PFSK-1 (cell line): ENCODE measurements around the gene LINGO3.

ENCODE experiments used
- FOXP2 ChIP-seq: optimal IDR thresholded peaks from 2 replicates; pipeline ENCODE3; 2011; ENCODE audit warnings: borderline replicate concordance, control low read depth, inconsistent platforms; ENCODE audit not compliant: insufficient read depth; ENCODE audit errors: extremely low read length, extremely low read depth
- POLR2AphosphoS5 ChIP-seq: IDR thresholded peaks from 2 replicates; pipeline ENCODE4 v1.6.1; 2012; ENCODE audit warnings: low read depth, mild to moderate bottlenecking, control low read depth, low read length, moderate library complexity
- REST ChIP-seq, 2 experiments: IDR thresholded peaks; 2 replicates each; pipeline versions ENCODE4 v1.6.1 to v1.8.0; 2011 to 2012; ENCODE audit warnings: low read depth in 2 of 2, low read length in 2 of 2, control low read depth in 1 of 2, inconsistent platforms in 1 of 2, mild to moderate bottlenecking in 1 of 2, moderate library complexity in 1 of 2; ENCODE audit not compliant: insufficient read depth in 1 of 2
- SIN3A ChIP-seq: IDR thresholded peaks from 2 replicates; pipeline ENCODE4 v1.6.1; 2012; ENCODE audit warnings: mild to moderate bottlenecking, low read length, moderate library complexity, borderline replicate concordance; ENCODE audit not compliant: insufficient read depth
- TAF1 ChIP-seq: IDR thresholded peaks from 2 replicates; pipeline ENCODE4 v1.6.1; 2012; ENCODE audit warnings: low read length, control low read depth, borderline replicate concordance; ENCODE audit not compliant: insufficient read depth

The LINGO3 gene

GRCh38 chr19:2260341-2260805 is 47.6 kb downstream of the LINGO3 start:
- TF ChIP-seq SIN3A (no peak), TAF1 (no peak), REST (IDR thresholded peaks at IDR 0.05; ENCODE audit: insufficient read depth in 1 of 2, low read depth in 2 of 2, low read length in 2 of 2) (no peak)

- no peak for TF ChIP-seq FOXP2
- TF ChIP-seq SIN3A: no peak
- no peak for TF ChIP-seq REST (IDR thresholded peaks at IDR 0.05; ENCODE audit: insufficient read depth in 1 of 2, low read depth in 2 of 2, low read length in 2 of 2)
- TF ChIP-seq POLR2AphosphoS5: no peak
- no peak for TF ChIP-seq TAF1
These were observed 48.6 kb downstream of the LINGO3 start for GRCh38 chr19:2259336-2259735.
